Measurements from ENCODE around the gene ATF6. TPM values are rescaled to one million over a fixed set of nuclear protein-coding genes. Genes with fewer than 3 reads are reported as not detected.

The ATF6 gene
- total and polyA plus RNA-seq, 2 donors (not counting 3 experiments of a cell fraction or from before 2014, with no cell fraction given): 24.9 to 40.3 TPM

DNA sequence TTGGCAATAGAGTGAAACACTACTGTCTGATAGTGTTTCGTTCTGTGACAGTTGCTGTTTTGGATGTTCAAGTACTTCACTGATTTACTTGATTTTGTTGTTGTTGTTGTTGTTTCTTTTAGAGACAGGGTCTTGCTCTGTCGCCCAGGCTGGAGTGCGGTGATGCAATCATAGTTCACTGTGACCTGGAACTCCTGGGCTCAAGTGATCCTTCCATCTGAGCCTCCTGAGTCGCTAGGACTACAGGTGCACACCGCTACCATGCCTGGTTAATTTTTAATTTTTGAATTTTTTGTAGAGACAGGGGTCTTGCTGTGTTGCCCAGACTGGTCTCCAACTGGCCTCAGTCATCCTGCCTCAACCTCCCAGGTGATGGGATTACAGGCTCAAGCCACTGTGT is 2.3 kb downstream of the ATF6 start:
- ChIA-PET POLR2A (no interaction called here), CTCF (interaction anchor here (1.1 to 1.9 kb wide), 2 partner anchors 19 to 24 kb away, joined by 4 to 6 read pairs; no protein-coding TSS in a partner anchor)
- H2AFZ ChIP-seq (ENCODE audit: low read depth, low read length): no peak overlapping the region
- DNase-seq (ENCODE audit: low read depth, low spot score): no peak
- no peak for FAIRE-seq
- H3K9ac ChIP-seq (replicated peaks; ENCODE audit: extremely low read depth, insufficient read depth, low read length): no peak overlapping the region
- no peak overlapping the region for H3K27ac ChIP-seq (ENCODE audit: insufficient read depth, low read depth, low read length)
- no peak overlapping the region for H3K4me3 ChIP-seq (replicated peaks in 1 of 3; ENCODE audit: insufficient read depth in 1 of 3, low read depth in 1 of 3, low read length in 3 of 3)
- dilution Hi-C loops (cut with MboI; ENCODE audit: extremely low pct_ligation_motif_present, low sequenced_read_pairs): no loop called here
- no peaks in the 10 kb centered on the region for H3K27me3 ChIP-seq (ENCODE audit: control insufficient read depth in 2 of 2, insufficient read depth in 2 of 2, low read length in 2 of 2)
- no peaks in the 10 kb centered on the region for H4K20me1 ChIP-seq (replicated peaks; ENCODE audit: control insufficient read depth, extremely low read depth, insufficient read depth, low read length)
- intact Hi-C loops (cut with micrococcal nuclease): loop anchor here (10.0 kb wide), 1 partner anchor 266 kb away; no protein-coding TSS in a partner anchor
- peaks cover 47% of the 10 kb centered on the region for H3K4me1 ChIP-seq (ENCODE audit: control insufficient read depth, extremely low read depth, insufficient read depth, low read length)
- no peaks in the 10 kb centered on the region for H3K36me3 ChIP-seq (ENCODE audit: control insufficient read depth in 2 of 2, extremely low read depth in 1 of 2, insufficient read depth in 2 of 2, low read length in 2 of 2)
- H3K9me3 ChIP-seq (replicated peaks; ENCODE audit: control insufficient read depth, insufficient read depth, low read length): no peaks in the 10 kb centered on the region
- H3K4me2 ChIP-seq (ENCODE audit: insufficient read depth, low read length): no peak overlapping the region
- no TSS peak for BruUV-seq (replicated peaks)
- TF ChIP-seq, protein P1, sequence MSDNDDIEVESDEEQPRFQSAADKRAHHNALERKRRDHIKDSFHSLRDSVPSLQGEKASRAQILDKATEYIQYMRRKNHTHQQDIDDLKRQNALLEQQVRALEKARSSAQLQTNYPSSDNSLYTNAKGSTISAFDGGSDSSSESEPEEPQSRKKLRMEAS (IDR thresholded peaks at IDR 0.05; ENCODE audit: insufficient read depth, insufficient read length): no peak
- TF ChIP-seq, protein P2, sequence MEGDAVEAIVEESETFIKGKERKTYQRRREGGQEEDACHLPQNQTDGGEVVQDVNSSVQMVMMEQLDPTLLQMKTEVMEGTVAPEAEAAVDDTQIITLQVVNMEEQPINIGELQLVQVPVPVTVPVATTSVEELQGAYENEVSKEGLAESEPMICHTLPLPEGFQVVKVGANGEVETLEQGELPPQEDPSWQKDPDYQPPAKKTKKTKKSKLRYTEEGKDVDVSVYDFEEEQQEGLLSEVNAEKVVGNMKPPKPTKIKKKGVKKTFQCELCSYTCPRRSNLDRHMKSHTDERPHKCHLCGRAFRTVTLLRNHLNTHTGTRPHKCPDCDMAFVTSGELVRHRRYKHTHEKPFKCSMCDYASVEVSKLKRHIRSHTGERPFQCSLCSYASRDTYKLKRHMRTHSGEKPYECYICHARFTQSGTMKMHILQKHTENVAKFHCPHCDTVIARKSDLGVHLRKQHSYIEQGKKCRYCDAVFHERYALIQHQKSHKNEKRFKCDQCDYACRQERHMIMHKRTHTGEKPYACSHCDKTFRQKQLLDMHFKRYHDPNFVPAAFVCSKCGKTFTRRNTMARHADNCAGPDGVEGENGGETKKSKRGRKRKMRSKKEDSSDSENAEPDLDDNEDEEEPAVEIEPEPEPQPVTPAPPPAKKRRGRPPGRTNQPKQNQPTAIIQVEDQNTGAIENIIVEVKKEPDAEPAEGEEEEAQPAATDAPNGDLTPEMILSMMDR (IDR thresholded peaks at IDR 0.05; ENCODE audit: extremely low read depth in 1 of 2, insufficient read depth in 1 of 2, low read depth in 1 of 2, low read length in 2 of 2): no peak
- TF ChIP-seq POLR2A (IDR thresholded peaks at IDR 0.05; ENCODE audit: low read depth, low read length): no peak
- no peak for TF ChIP-seq JUN (IDR thresholded peaks at IDR 0.05; ENCODE audit: borderline replicate concordance, insufficient read depth, insufficient read length, low read depth)
- TF ChIP-seq EZH2 (IDR thresholded peaks at IDR 0.05; ENCODE audit: borderline replicate concordance, low read depth, low read length, severe bottlenecking): no peak
- TF ChIP-seq MYC (IDR thresholded peaks at IDR 0.05; ENCODE audit: low read depth, low read length): no peak
- TF ChIP-seq POLR2AphosphoS5 (IDR thresholded peaks at IDR 0.05; ENCODE audit: insufficient read depth, low read depth, low read length): no peak
- TF ChIP-seq FOS (IDR thresholded peaks at IDR 0.05; ENCODE audit: borderline replicate concordance, insufficient read depth, low read length): no peak
- TF ChIP-seq GATA2 (IDR thresholded peaks at IDR 0.05; ENCODE audit: insufficient read depth, insufficient read length, low read depth, low read length): no peak
- peaks cover 71% of the 10 kb centered on the region for H3K79me2 ChIP-seq (ENCODE audit: control insufficient read depth, insufficient read depth, low read length)
- H3K9me1 ChIP-seq (replicated peaks; ENCODE audit: control insufficient read depth, extremely low read depth, insufficient read depth, low read length): no peaks in the 10 kb centered on the region

All from endothelial cell of umbilical vein (primary cell).